ENCODE measurements around the gene MED27.
"Not testable (repeated sequence)": the region's sequence is repeated elsewhere in the genome, so short reads cannot be mapped to it uniquely, and the experiment has no call there.

The MED27 gene

DNA sequence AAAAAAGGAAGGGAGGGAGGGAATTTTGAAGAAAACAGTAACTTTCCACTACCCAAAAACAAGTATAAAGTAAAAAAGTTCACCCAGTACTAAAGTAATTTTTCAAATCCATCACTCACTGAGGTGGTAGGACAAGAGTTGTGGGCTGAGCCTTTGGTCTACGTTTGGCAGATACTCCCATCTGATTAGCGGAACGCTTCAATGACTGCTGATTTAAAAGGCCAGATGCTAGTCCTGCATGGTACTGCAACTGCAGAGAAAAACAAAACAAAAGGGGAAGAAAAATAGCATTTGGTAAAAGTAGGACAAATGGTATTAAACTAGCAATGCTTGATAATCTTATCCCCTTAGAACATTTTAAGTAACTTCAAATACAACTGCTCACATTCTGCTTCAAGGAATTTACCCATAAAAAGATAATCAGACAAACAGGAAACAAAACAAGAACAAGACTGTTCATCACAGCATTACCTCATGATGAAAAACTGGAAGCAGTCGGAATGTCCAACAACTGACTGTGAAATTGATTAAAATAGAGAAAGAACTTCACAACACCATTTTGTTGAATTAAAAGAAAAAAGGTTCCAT, 65.4 kb downstream of the MED27 start:
- DNase-seq = peak; percentile 48

DNA sequence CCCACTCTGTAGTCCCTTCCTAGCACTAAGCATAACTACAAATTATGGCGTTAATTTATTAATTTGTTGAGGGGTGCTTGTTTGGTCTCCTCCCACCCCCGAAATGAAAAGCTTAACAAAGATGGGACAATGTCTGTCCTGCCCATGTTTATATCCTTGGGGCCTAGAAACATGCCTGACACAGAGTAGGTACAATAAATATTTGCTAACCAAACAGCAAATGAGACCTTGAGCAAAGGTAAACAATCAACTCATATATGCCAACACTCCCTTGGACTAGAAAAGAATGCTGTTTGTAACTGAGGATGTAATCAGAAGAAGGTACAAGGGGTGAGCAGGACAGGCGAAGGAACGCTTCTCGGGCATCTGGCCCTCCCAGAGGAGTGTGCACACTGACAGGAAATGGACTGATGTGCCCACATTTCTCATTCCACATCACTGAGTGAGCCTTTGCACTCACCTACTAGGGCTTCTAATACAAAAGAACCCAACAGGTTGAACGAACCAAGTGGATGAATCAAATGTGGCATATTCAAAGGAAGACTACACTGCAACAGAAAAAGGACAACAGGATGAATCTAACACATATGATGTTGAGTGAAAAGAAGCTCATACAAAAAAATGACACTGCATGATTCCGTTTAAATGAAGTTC, 66.8 kb downstream of the MED27 start:
- DNase-seq = no peak

DNA sequence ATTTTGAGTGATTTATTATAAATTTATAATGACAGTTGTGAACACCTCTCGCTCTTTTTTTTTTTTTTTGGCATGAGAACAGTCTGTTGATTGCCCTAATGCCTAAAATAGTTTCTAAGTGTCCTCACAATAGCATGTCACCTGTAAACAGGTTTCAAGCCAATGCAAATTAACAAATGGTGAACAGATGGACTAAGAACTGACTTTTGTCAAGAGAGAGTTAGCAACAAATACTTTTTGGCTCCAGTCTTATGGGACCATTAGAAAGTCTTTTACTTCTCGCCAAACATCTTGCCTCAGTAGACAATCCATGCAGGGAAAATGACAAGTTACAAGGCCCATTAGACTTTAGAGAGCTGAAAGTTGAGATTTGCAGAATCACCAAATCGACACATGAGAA, 67.8 kb downstream of the MED27 start:
- no peak for DNase-seq

DNA sequence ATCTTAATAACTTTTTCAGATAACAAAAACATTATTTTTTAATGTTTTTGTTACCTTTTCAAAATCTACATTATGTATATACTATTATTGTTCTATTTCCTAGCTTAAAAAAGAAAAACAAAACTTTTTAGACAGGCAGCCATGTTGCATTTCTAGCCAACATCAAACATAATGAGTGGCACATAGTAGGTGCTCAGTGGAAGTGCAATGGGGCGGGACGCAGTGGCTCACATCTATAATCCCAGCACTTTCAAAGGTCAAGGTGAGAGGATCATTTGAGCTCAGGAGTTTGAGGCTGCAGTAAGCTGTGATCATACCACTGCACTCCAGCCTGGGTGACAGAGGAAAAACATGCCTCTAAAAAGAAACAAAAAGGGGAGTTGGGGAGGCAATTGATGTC, 68.4 kb downstream of the MED27 start:
- no peak for DNase-seq

DNA sequence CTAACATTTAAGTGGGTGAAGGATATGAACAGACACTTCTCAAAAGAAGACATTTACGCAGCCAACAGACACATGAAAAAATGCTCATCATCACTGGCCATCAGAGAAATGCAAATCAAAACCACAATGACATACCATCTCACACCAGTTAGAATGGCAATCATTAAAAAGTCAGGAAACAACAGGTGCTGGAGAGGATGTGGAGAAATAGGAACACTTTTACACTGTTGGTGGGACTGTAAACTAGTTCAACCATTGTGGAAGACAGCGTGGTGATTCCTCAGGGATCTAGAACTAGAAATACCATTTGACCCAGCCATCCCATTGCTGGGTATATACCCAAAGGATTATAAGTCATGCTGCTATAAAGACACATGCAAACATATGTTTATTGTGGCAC, 69.5 kb downstream of the MED27 start:
- DNase-seq = not testable (repeated sequence)

DNA sequence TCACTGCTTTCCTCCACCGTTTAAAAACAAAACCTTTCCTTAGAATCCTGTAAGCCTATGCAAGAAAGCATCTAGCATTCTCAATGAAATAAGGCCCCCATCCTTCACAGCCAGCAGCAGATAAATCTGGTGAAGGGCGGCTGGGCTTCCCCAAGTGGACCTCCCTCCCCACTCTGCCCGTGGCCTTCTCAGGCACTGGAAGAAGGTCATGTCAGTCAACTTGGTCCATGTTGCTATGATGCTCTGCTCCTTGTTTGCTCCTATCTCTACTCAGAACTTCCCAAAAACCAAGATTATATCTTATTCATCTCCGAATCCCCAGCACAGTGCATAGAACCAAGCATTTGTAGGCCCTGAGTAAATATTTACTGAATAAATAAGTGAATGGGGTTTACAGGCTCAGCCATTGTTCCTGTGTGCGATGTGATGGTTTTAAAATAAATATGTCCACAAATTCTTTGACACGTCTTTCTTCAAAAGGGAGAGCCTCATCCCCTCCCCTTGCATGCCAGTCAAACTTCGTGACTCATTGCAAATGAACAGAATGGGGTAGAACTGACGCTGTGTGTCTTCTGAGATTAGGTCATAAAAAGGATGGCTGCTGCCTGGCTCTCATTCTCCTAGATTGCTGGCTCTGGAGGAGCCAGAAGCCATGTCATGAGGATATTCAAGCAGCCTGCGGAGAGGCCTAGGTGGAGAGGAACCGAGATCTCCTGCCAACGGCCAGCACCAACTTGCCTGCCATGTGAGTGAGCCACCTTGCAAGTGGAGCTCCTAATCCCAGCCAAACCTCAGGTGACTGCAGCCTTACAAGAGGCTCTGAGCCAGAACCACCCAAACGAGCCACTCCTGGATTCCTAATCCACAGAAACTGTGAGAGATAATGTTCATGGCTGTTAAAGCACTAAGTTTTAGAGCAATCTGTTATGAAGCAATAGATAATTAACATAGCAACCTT, 70.5 kb downstream of the MED27 start:
- no peak for DNase-seq

DNA sequence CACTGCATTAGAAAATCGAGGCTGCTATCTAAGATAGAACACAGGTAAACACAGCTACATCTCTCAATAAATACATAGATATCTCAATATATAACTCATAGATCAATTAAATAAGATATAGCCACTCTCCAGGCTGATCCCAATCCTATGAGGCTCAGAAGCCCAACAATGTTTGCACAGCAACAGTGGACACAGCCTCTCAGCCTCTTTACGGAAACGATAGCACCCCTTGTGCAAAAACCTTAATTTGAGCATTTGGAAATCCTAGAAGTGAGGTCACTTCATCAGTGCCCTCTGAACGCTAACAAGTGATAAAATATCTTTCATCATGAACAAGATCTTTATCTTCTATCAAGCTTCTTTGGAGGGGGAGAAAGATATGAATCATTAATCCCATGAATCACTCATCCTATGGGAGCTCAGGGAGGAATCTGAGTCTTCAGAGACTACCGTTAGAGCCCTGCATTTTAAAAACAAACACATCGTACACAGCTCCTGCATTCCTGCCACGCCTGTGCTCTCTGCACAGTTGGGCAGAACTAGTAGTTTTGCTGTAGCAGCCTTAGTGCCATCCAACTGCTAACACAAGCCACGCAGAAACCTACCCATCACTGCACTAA, 71.4 kb downstream of the MED27 start:
- no peak for DNase-seq

DNA sequence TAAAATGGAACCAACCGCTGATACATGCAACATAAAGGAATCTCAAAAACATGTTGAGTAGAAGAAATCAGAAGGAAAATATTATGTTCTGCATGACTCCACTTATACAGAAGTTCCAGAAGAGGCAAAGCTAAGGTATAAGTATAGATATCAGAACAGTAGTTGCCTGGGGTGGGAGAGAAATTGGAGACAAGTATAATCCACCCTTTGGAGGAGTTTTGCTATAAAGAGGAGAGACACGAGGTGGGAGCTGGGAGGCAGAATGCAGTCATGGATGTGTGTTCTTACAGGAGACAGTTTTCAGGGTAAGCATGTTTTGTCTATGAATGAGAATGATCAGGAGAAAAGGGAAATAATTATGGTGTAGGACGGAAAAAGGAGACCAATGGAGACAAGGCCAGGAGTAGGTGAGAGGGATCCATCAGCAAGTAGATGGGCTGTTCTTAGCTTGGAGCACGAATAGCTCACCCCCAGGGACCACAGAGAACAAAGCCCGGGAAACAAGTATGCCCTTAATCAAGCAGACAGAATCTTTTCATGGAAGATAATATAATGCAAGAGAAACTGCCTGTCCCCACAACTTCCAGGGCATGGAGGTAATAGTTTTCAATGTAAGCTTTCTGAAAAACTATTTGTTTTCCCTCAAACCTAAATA, 72.2 kb downstream of the MED27 start:
- DNase-seq = no peak

DNA sequence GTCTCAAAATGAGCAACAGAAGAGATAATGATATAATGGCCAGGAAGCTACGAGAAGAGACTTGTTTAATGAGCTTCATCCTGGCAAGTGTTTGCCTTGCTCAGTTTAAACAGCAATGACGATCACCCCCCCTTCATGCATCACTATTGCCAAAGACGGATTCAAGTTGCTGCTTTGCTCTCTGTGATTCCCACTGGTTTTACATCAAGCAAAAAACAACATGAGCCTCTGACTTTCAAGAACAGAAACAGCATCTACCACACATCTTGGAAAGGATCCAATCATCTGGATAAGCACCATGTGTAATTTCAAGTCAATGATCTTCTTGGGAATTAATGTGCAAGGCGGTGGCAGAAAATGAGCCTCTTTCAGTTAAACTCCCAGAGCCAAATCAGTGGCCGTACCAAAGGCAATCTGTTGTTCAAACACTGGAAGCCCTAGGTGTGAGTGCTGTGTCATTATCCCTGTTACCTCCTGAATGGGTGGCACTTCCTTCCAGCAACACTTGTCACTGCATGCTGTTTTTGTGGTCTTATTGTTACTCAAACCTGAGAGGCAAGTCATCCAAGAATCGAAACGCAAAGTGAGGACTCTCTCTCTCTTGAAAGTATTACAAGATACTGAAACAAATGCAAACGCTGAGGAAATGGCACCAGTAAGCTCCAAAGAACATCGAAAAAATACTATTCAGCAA, 72.8 kb downstream of the MED27 start:
- DNase-seq = peak; percentile 40

DNA sequence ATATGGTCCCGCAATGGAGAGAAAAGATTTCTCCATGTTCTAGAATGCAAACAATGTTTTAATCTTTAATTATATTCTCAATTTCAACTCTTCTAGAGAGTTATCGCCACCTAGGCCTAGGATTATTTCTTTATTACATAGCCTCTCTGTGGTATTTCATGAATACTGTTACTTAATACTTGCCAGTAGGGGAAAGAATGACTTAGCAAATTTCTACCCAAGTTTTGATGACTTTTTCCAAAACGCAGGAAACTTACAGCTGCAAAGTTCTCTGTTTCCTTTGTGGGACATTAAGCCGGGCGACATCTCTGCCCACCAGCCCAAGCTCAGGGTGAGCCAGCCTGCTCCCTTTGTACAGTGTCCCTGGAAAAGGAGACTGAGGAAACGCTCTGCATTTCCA, 73.8 kb downstream of the MED27 start:
- no peak for DNase-seq

DNA sequence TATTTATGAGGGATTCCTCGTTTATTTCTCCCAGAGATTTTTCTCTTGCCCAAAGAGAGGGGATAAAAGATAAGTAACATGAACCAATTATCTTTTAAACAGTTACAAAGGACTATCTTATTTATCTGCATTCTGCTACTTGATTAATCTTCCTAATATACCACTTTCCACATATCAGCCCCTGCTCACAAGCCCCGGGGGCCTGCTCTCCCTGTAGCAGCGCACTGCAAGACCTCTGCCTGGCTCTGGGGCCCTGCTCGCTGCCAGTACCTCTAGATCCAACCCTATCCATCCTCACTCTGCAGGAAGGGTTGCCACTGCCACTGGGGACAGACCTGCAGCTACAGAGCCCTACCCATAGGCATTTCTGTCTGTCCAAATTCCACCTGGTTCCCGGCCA, 75.3 kb downstream of the MED27 start:
- DNase-seq = no peak

DNA sequence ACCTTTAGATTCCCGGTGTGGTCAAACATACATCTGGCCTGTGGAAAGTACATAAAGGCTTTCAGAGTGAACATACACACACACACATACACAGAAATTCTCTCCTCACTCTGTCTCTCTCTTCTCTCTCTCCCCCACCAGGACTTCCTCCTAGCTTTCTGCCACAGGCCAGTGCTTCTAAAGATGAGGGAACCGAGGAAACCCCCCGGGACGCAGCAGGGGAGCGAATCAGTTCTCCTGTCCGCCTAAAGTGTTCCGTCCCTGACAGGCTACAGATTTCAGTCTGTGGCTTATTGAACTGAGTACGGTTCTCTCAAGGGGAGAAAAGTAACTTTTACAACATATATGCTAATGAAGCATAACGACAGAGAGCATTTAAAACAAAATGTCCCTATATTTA, 75.8 kb downstream of the MED27 start:
- no peak for DNase-seq

DNA sequence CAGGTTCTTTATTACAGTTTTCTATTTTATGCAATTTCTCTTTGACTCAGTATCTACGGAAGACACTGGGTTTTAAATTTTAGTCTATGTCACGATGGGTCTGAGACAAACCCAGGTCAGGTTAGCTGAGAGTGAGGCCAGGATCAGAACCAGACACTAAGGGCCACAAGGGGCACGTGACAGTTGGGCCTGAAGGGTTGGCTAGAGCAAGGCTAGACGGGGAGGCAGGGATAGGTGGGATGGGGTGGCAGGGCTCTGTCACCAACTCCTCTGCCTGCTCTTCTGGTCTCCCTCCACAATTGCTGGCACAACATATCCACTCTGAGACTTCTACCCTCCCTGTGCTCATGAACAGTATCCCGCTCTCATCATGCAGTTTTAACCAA, 76.4 kb downstream of the MED27 start:
- DNase-seq = no peak

DNA sequence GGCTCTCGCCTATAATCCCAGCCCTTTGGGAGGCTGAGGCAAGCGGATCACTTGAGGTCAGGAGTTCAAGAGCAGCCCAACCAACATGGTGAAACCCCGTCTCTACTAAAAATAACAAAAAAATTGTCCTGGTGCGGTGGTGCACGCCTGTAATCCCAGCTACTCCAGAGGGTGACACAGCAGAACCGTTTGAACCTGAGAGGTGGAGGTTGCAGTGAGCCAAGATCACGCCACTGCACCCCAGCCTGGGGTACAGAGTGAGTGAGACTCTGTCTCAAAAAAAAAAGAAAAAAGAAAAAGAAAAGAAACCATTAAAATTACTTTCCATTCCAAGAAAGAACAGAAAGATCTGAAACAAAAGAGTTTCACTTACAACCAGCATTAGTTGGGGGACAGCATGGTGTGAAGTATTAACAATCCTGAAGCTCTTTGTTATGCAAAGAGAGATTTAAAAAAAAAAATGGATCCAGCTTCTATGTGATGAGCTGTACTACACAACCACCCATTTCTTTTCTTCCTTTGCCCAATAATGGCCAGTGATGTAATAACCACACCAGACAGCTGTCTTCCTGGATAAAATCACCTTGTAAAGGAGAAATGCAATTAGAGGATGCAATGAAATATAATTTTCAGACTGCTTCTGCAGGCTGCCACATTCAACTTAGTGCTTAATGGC, 76.9 kb downstream of the MED27 start:
- no peak for DNase-seq

DNA sequence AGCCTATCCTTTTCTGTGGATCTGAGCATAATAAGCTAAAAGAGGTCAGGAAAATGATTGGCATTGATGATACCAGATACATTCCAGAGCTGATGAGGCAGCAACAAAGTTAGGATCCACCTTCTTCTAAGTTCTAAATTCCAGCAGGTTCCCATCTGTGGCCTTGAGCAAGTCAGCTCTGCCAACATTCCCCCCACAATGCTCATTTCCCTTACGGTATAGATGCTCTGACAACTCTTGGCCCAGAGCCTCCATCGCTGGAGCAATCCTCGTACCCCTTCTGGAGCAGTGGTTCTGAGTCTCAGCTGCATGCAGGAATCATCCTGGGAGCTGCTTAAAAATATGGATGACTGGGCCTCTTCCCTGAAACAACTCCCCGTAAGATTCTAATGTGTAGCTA, 78.1 kb downstream of the MED27 start:
- DNase-seq = no peak

DNA sequence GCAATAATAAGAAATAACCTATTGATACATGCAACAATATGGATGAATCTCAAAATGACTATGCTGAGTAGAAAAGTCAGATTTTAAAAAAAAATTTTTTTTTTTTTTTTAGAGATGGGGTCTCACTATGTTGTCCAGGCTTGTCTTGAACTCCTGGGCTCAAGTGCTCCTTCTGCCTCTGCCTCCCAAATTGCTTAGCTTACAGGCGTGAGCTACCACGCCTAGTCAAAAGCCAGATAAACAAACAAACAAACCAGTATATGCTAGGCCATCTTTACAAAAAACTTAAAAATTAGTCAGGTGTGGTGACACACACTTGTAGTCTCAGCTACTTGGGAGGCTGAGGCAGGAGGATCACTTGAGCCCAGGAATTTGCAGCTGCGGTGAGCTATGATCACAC, 79.0 kb downstream of the MED27 start:
- no peak for DNase-seq

DNA sequence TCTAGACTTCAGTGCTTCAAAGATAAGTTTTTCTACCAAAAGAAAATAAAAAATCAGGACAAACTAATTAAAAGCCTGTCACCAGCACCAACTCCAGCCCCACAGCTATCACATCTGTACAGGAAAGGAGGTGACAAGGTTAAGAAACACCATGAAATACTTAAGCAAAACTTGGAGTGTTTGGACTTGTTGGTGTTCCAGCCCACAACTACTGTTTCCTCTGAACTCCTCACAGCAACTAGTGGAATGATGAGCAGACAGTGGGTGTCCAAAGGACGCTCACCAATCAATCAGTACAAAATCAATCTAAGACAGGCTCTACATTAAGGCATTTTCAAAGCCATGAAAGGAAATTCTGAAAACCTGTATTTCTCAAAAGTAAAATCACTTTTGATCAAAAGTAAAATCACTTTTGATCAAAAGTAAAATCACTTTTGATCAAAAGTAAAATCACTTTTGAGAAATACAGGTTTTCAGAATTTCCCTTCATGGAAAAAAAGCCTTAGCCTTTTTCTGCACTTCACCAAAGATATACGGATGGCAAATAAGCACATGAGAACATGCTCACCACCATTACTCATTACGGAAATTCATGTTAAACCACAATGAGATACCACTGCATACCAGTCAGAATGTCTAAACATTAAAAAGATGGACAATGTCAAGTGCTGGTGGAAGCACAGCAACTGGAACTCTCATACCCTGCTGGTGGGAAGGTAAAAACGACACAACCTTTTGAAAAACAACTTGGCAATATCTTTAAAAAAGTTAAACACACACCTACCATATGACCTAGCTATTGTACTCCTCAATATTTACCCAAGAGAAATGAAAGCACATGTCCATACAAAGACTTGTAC, 79.7 kb downstream of the MED27 start:
- no peak for DNase-seq

DNA sequence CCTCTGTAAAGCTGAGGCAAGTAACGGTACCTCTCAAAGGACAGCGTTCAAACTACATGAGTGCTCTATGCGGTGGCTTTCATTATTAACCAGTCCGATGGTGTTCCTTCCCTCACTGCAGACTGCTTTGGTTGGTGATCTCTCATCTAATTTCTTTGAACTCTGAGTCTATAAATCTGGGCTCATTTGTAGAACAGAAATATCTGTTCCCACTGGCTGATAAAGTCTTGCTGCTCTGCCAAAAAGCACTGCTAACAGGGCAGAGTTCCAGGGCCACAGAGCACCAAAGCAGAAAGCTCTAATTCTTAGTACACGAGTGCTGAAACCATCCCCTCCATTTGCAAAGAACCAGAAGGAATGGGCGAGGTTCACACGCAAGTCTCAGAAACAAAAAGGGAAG, 81.9 kb downstream of the MED27 start:
- no peak for DNase-seq

DNA sequence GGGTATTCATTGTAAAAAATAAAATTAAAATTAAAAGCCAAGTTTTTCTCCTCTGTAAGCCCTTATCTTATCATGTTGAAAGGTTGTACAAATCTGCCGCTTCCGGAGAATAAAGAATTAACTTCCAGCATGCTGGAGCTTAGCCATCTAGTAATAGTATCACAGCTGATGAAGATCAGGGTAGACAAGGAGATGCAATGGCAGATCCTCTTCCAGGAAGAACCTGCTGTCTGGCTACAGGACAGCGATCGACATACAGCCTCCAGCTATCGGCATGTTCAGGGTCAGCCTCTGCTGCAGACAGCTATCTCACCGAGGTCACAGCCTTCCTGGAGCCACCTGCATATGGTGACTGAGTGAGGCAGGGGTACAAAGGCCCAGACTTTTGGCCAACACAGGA, 82.6 kb downstream of the MED27 start:
- DNase-seq = no peak

DNA sequence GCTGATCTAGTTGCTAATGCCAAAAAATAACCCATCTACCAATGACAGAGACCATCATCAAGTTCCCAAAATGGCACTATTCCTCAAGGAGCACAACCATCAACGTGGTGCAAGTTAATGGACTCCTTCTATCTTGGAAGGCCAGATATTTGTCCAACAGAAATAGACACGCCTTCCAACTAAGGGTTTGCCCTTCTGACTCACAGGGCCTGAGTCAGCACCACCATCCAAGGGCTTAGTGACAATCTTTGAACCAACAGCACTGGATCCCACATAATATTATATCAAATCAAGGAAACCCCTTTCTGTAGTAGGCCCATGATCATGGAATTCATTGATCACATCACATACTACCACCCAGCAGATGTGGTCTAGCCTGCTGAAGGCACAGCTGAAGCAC, 84.3 kb downstream of the MED27 start:
- DNase-seq = no peak

Measured in NCI-H1694 treated with DMSO at 0.1 percent for 48 hours (cell line).